MCF 10A (cell line): Measurements from ENCODE around the gene SETD3. TPM values are rescaled to one million over a fixed set of nuclear protein-coding genes. Genes with fewer than 3 reads are reported as not detected.
A peak's percentile ranks its signal among the peaks of the same experiment; 100 is the strongest.

ENCODE experiments used
- BruUV-seq: library from RNA; stranded (reverse); fragments of 400-500 nt; replicated peaks from 2 replicates; lab custom pipeline; 2021; lab: Mats Ljungman, UMichigan
- CTCF ChIA-PET: fragments of 300-600 bp; sonication (Branson Sonifier 250); formaldehyde crosslinking; extraction: SDS; loops from one replicate; lab custom pipeline; 2021; ENCODE audit warnings: antibody characterized with exemption, inconsistent platforms; lab: Yijun Ruan, JAX
- POLR2A ChIA-PET: fragments of 300-600, 350-650 bp; sonication (Branson Sonifier 250); formaldehyde crosslinking; extraction: SDS; loops from one replicate; lab custom pipeline; 2020; ENCODE audit warnings: antibody characterized with exemption, inconsistent platforms; lab: Yijun Ruan, JAX
- DNase-seq: peaks from one replicate; pipeline ENCODE4 v3.0.0-alpha.2; 2018; ENCODE audit not compliant: unreplicated experiment
- H3K27ac Mint-ChIP-seq: one replicate; pipeline ENCODE4 v1.8.0; 2022; ENCODE audit warnings: mild to moderate bottlenecking, low read depth, mixed read lengths; ENCODE audit not compliant: unreplicated experiment
- H3K27me3 Mint-ChIP-seq: one replicate; pipeline ENCODE4 v1.8.0; 2022; ENCODE audit warnings: mixed read lengths; ENCODE audit not compliant: insufficient read depth, unreplicated experiment
- H3K36me3 Mint-ChIP-seq: one replicate; pipeline ENCODE4 v1.8.0; 2022; ENCODE audit warnings: mild to moderate bottlenecking, moderate library complexity, mixed read lengths; ENCODE audit not compliant: insufficient read depth, unreplicated experiment
- H3K4me1 Mint-ChIP-seq: one replicate; pipeline ENCODE4 v1.8.0; 2022; ENCODE audit warnings: mixed read lengths; ENCODE audit not compliant: insufficient read depth, unreplicated experiment
- H3K4me3 Mint-ChIP-seq: one replicate; pipeline ENCODE4 v1.8.0; 2022; ENCODE audit warnings: mild to moderate bottlenecking, moderate library complexity, mixed read lengths; ENCODE audit not compliant: unreplicated experiment
- H3K9me3 Mint-ChIP-seq: one replicate; pipeline ENCODE4 v1.8.0; 2022; ENCODE audit warnings: mixed read lengths; ENCODE audit not compliant: unreplicated experiment
- intact Hi-C: fragments of 100-400 bp; cut with micrococcal nuclease; formaldehyde crosslinking; loops from 2 replicates; pipeline ENCODE4 v1.14.1; 2022
- total RNA-seq: library from RNA; stranded (reverse); gene quantifications from 2 replicates; pipeline ENCODE4 v1.2.3, GENCODE V29; 2022
- TF ChIP-seq, protein P1 (sequence below): fragments of 200-600 bp; IDR thresholded peaks from one replicate; pipeline ENCODE4 v1.8.0; 2022; ENCODE audit warnings: antibody characterized with exemption, mild to moderate bottlenecking; ENCODE audit not compliant: unreplicated experiment

SETD3 gene
- total RNA-seq, 1 experiment from 2014 or later: 50.6 TPM

DNA sequence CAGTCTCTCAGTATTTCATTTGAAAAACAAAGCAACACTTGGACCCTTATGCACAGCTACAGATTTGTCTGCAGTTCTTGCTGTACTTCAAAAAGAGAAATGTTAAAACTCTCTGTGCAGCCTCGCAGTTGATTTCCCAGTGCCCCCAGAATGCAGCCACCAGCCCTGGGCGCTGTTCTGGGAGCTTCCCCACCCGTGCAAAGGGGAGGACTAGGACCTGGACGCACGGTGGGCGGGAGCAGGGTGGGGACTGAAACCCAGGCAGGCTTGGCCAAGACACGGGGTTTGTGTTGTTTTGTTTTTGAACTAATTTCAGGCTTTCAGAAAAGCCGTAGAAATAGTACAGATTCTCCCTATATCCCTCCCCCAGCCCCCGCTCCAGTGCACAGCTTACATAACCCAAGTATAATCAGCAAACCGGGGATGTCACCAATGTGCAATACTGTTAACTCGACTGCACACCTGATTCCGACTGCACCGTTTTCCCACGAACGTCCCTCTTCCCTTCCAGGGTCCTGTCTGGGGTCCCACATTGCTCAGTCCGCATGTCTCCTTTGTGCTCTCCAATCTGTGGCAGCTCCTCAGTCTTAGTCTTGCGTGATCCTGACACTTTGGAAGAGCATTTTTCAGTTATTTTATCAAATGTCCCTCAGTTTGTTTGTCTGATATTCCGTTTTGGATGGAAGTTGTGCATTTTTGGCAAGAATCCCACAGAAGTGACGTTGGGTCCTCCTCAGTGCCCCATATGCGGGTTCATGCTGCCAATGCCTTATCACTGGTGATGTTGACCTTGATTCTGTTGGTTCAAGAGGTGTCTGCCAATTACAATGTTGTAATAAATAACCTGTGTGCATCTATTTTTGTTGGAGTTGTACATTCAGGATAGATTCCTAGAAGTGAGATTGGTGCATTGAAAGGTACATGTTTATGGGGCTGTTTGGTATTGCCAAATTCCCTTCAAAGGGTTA lies 95.9 kb downstream of the SETD3 start:
- intact Hi-C loops: no loop called here
- CTCF ChIA-PET: interaction anchor here (0.9 to 5.2 kb wide), 4 partner anchors 8 to 65 kb away, joined by 3 to 29 read pairs (median 6); no protein-coding TSS in a partner anchor
- Mint-ChIP-seq H3K9me3 (no peaks in the 10 kb centered on the region), H3K27me3 (peaks cover 25% of the 10 kb centered on the region), H3K27ac (no peak overlapping the region), H3K4me3 (no peak overlapping the region), H3K36me3 (no peaks in the 10 kb centered on the region), H3K4me1 (peaks cover 22% of the 10 kb centered on the region)
- TF ChIP-seq, protein P1, sequence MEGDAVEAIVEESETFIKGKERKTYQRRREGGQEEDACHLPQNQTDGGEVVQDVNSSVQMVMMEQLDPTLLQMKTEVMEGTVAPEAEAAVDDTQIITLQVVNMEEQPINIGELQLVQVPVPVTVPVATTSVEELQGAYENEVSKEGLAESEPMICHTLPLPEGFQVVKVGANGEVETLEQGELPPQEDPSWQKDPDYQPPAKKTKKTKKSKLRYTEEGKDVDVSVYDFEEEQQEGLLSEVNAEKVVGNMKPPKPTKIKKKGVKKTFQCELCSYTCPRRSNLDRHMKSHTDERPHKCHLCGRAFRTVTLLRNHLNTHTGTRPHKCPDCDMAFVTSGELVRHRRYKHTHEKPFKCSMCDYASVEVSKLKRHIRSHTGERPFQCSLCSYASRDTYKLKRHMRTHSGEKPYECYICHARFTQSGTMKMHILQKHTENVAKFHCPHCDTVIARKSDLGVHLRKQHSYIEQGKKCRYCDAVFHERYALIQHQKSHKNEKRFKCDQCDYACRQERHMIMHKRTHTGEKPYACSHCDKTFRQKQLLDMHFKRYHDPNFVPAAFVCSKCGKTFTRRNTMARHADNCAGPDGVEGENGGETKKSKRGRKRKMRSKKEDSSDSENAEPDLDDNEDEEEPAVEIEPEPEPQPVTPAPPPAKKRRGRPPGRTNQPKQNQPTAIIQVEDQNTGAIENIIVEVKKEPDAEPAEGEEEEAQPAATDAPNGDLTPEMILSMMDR: no peak
- BruUV-seq: no TSS peak
- DNase-seq: no peak
- POLR2A ChIA-PET: no interaction called here

DNA sequence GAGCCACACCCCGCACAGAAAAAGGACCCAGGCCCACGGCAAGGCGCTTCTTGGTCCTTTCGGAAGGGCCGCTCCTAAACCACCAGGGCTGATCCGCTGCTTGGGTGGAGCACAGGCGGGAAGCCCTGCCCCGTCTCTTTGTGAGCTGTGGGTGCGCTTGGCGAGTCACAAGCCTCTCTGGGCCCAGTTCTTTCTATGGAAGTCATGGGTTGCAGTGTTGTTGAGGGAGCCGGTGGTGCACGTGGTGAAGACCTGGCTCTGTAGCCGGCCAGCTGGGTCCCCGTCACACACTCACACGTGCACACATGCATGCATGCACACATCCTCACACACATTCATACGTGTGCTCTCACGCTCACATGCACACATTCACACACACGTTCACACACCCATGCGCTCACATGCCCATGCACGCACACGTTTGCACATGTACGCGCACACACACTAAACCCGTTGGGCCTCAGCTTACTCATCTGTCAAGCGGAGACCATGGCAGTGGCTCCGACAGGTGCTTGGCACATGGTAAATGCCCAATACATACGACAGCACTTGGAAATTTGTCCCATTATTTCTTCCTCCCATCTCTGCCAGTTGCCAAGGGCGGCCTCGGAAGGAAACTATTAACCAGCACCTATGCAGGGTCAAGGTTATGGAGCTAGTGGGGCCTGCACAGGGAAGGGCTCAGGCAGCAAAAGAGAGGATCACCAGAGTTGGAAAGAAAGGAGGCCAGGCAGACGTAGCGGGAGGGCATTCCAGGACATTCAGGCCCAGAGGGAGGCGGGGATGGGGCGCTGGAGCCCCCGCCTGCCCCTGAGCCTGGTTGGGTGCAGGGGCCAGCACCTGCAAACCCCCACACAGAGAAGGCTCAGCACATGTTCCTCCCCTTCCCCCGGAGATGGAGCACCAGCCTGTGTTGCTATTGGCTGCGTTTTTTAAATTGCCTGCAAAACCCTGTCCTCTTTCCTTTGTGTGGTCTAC lies 96.9 kb downstream of the SETD3 start:
- no peak overlapping the region for H3K27ac Mint-ChIP-seq

DNA sequence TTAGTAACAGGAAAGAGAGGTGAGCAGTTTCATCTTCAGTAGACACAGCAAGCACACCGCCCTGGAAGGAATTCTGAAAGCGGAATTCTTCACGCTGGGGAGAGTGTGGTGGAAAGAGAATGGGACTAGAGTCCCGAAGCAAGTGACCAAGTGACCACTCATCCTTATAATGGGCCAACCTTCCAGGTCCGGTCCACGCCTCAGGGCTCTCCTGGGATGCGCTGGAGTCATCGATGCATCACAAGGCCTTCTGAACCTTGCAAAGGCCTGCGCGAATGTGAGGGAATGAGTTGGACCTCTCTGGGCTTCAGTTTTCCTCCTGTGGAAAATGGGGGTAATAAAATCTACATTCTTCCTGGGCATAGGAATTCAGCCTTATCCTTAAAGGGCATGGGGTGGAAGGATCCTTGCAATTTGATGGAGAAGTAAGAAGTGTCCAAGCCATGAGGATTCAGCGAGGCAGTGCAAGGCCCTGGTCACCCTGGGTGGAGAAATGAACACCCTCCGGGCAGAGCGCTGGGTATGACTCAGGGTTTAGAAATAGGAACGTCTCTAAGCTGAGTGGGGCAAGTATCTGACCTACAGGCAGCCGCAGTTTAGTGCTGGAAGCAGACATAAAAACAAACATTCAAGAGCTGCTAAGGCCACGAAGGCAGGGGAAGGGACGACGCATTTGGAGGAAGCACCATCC lies 97.7 kb downstream of the SETD3 start:
- Mint-ChIP-seq H3K27ac (no peak overlapping the region), H3K4me1 (peaks cover 28% of the 10 kb centered on the region), H3K4me3 (peak overlapping the region; percentile 51), H3K27me3 (peaks cover 25% of the 10 kb centered on the region), H3K36me3 (no peaks in the 10 kb centered on the region), H3K9me3 (no peaks in the 10 kb centered on the region)
- intact Hi-C loops: no loop called here
- no TSS peak for BruUV-seq
- TF ChIP-seq, protein P1: no peak
- ChIA-PET POLR2A (interaction anchor here (0.6 to 1.0 kb wide), 4 partner anchors 10 to 1767 kb away, joined by 3 to 4 read pairs (median 3); no protein-coding TSS in a partner anchor), CTCF (interaction anchor here (1.7 to 5.2 kb wide), 4 partner anchors 10 to 64 kb away, joined by 5 to 29 read pairs (median 8); no protein-coding TSS in a partner anchor)
- DNase-seq: peak; percentile 87

More for the DNA sequence above, 96.9 kb downstream of the SETD3 start:
- no peak for DNase-seq
- intact Hi-C loops: no loop called here
- CTCF ChIA-PET: interaction anchor here (1.9 to 5.2 kb wide), 3 partner anchors 9 to 64 kb away, joined by 5 to 29 read pairs (median 7); no protein-coding TSS in a partner anchor
- TF ChIP-seq, protein P1: no peak
- no peaks in the 10 kb centered on the region for H3K36me3 Mint-ChIP-seq
- H3K4me1 Mint-ChIP-seq: peaks cover 24% of the 10 kb centered on the region
- H3K9me3 Mint-ChIP-seq: no peaks in the 10 kb centered on the region
- POLR2A ChIA-PET: interaction anchor here (0.6 kb wide), 1 partner anchor 1768 kb away, joined by 3 read pairs; no protein-coding TSS in a partner anchor
- H3K4me3 Mint-ChIP-seq: peak overlapping the region; percentile 51
- peaks cover 25% of the 10 kb centered on the region for H3K27me3 Mint-ChIP-seq
- BruUV-seq: no TSS peak
